Epithelial cell of esophagus (primary cell): ENCODE measurements around the gene PTPN14.
"Not testable (repeated sequence)": the region's sequence is repeated elsewhere in the genome, so short reads cannot be mapped to it uniquely, and the experiment has no call there.

ENCODE experiments used
- DNase-seq: peaks from one replicate; pipeline ENCODE4 v3.0.0; 2010; ENCODE audit warnings: low read depth
- H3K4me3 ChIP-seq: 2 replicates; pipeline ENCODE4 v1.5.1; 2011; ENCODE audit warnings: mild to moderate bottlenecking, low read length, control low read depth
- CTCF ChIP-seq: IDR thresholded peaks from 2 replicates; pipeline ENCODE4 v1.5.1; 2011; ENCODE audit warnings: low read depth, mild to moderate bottlenecking, low read length, control low read depth, inconsistent platforms; ENCODE audit not compliant: insufficient read depth; ENCODE audit errors: missing control alignments

The PTPN14 gene

DNA sequence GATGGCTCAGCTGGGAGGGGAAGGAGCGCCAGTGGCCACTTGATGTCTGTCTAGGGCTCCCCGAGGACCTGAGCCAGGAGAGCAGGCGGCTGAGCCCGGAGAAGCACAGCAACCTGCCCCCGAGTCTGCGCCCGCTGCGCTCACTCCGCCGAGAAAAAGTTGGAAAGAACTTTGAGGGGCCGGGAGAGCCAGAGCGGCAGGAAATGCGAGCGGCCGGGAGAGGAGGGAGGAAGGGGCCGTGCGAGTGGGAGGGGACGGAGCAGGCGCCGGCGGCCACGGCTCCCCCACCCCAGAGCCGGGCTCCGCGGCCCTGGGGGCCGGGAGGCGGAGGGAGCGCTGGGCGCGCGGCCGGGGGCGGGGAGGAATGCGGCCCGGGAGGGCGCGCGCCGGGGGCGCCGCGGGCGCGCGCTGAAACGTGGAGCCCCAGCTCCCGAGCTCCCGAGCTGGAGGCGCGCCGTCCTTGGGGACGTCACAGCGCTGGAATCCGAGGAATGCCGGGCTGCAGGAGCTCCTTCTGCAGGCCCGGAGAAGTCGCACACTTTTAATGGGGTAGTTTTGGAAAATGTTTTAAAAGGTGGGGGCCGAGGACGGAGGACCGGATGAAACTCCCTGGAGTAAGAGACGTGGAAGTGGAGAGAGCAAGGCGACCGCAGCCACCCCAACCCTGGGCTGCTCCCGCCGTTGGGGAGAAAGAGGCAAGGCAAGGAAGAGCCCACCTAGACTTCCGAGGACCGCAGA lies at the start of gene PTPN14:
PTPN14 (minus strand) TSS at position 167 of the 738 bp plus-strand sequence. CDS start 86,799 bp downstream, outside the sequence.
- H3K4me3 ChIP-seq = peak within 1 kb of the TSS; percentile 83
- peak; percentile 95 for DNase-seq
- peak; percentile 51 for TF ChIP-seq CTCF

DNA sequence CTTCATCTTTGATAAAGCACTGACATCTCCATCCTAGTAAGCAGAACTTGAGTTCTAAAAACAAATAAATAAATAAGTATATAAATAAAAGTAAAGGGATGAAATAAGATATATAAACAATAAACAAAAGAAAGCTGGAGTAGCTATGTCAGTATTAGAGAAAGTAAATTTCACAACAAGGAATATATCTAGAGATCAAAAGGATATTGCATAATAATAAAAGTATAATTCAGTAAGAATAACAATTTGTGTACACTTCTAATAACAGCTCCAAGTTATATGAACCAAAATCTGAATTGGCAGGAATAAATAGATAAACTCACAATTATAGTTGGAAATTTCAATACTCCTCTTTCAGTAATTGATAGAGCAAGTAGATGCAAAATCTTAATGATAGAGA lies 41.8 kb upstream of the PTPN14 start:
- H3K4me3 ChIP-seq = no peak overlapping the region
- TF ChIP-seq CTCF = no peak
- no peak for DNase-seq

GRCh38 chr1:214591918-214592317 lies 40.5 kb upstream of the PTPN14 start:
- H3K4me3 ChIP-seq, DNase-seq: not testable (repeated sequence)

DNA sequence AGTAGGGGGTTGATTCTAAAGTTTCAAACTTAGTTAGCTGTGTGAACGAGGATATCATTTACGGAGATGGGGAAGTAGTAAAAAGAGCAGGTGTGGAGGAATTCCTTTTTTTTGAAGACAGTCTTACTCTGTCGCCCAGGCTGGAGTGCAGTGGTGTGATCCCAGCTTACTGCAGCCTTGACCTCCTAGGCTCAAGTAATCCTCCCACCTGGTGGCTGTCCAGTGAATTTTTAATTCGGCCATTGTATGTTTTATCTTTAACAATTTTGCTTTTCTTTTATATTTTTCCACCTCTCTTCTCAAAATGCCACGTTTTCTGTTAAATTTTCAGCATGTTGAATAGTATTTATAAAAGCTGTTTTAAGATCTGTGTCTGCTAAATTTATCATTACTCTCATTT lies 39.3 kb upstream of the PTPN14 start:
- no peak for DNase-seq
- TF ChIP-seq CTCF = no peak
- H3K4me3 ChIP-seq = no peak overlapping the region

DNA sequence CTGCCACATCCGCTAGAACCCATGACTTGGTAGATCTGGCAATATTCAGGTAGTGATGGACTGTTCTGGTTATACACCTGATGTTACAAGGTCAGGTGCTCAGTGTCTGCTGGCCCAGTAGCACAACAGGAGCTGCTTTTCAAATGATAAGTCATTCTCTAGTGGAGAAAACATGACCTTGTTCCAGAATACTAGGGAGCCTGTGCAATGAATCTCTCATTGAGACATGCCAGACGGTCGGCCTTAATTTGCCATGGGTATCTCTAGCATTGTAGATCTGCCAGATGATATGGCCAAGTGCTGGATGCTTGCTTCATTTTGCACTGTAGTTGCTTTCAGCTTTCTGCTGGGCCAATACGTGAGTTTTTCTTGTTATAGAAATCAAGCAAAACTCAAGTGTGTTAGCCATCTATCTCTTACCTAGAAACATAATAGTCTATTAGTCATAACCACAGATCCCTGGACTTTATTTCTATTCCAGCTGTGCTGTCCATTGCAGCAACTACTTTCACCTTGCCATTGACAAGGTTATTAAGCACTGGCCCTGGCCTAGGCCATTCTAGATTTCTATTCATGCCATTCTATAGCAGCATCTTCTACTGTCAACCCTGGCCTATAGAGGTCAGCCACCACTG lies 37.7 kb upstream of the PTPN14 start:
- TF ChIP-seq CTCF = no peak
- DNase-seq = no peak
- H3K4me3 ChIP-seq = no peak overlapping the region

GRCh38 chr1:214587165-214587564 lies 35.8 kb upstream of the PTPN14 start:
- no peak for TF ChIP-seq CTCF
- no peak overlapping the region for H3K4me3 ChIP-seq
- no peak for DNase-seq

DNA sequence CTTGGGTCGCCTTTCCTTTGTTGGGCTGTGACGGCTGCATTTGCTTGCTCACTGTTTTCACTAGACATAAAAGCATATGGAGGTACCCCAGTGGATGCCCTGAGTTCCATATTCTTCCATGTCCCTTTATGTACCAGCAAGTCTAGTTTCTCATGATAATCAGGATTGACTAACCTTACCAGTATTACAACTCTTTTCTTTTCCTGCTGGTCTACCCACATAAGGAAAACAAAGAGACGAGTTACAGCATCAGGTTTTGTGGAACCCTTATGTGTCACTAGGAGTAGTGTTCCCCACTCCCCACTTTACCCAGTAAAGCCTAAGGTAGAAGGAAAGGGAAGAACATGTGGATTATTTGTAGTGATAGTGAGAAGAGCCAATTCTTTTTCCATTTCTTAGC lies 35.2 kb upstream of the PTPN14 start:
- no peak for TF ChIP-seq CTCF
- H3K4me3 ChIP-seq = no peak overlapping the region
- DNase-seq = peak; percentile 61
